Measurements from ENCODE around the gene TOPBP1. TPM values are rescaled to one million over a fixed set of nuclear protein-coding genes. Genes with fewer than 3 reads are reported as not detected.

The TOPBP1 gene
- total and polyA plus RNA-seq, 9 of the 15 experiments (the other 6 are each of a cell fraction or from before 2014, with no cell fraction given): 16.6 to 77.6 (median 58.2) TPM

DNA sequence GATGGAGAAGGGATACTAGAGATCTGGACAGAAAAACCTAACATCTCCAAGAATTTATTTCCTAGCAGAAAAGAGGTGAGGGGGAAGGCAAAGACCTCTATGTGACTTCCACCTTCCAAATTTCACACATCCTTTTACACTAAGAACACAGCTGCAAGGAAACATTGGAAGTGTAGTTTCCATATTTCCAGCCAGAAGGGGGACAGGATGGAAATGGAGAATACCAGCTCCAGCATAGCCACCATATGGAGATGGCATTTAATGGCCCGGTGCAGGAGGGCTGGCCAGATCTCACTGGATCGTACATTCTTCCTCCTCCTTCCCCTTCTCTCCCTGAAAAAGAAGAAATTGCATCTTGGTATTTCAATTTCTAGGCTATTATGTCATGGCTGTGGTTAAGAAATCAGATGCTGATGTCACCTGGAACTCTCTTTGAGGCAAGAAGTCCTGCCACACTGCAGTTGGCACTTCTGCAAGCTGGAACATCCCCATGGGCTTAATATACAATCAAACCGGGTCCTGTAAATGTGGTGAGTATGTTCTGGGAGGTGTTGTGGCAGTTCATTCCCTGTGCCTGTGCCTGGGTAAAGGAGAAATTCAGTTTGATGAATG is 47.5 kb upstream of the TOPBP1 start:
- H3K36me3 ChIP-seq (ENCODE audit: control insufficient read depth, insufficient read depth, low read length): no peaks in the 10 kb centered on the region
- ChIA-PET CTCF (ENCODE audit: low intra/inter-chr PET ratio) (no interaction called here), POLR2A (no interaction called here)
- H3K9ac ChIP-seq (ENCODE audit: insufficient read depth in 1 of 2, low read depth in 2 of 2, low read length in 2 of 2): no peak overlapping the region
- no peaks in the 10 kb centered on the region for H3K9me3 ChIP-seq (replicated peaks; ENCODE audit: control insufficient read depth, insufficient read depth, low read depth, low read length)
- no peaks in the 10 kb centered on the region for H4K20me1 ChIP-seq (replicated peaks; ENCODE audit: control insufficient read depth, insufficient read depth, low read length)
- DNase-seq (ENCODE audit: extremely low read depth in 1 of 4, low spot score in 3 of 4) (no peak), FAIRE-seq (no peak), ATAC-seq (no peak)
- intact Hi-C loops (cut with micrococcal nuclease) (no loop called here), in situ Hi-C loops (cut with MboI) (no loop called here)
- no peaks in the 10 kb centered on the region for H3K4me1 ChIP-seq (replicated peaks in 1 of 2; ENCODE audit: control insufficient read depth in 2 of 2, insufficient read depth in 2 of 2, low read length in 2 of 2)
- 6% methylated on average over 3 of the region's 3 CpGs for WGBS (ENCODE audit: insufficient coverage, low coverage, missing lambda C conversion rate)
- BruUV-seq (replicated peaks): no TSS peak
- peaks cover 7 to 56% of the 10 kb centered on the region in 2 experiments for H3K27me3 ChIP-seq (ENCODE audit: control insufficient read depth in 2 of 2, insufficient read depth in 2 of 2, low read length in 2 of 2)
- no peak overlapping the region for H2AFZ ChIP-seq (ENCODE audit: low read depth, low read length)
- no peaks in the 10 kb centered on the region for H3K79me2 ChIP-seq (ENCODE audit: control insufficient read depth, insufficient read depth, low read length)
- no peaks in the 10 kb centered on the region for H3K9me1 ChIP-seq (ENCODE audit: control insufficient read depth, insufficient read depth, low read length)
- H3K4me3 ChIP-seq: no peak overlapping the region
- no peak overlapping the region for H3K27ac ChIP-seq (ENCODE audit: extremely low read depth, low read depth, low read length)
- H3K4me2 ChIP-seq (ENCODE audit: insufficient read depth, low read length): no peak overlapping the region
- TF ChIP-seq, protein P1, sequence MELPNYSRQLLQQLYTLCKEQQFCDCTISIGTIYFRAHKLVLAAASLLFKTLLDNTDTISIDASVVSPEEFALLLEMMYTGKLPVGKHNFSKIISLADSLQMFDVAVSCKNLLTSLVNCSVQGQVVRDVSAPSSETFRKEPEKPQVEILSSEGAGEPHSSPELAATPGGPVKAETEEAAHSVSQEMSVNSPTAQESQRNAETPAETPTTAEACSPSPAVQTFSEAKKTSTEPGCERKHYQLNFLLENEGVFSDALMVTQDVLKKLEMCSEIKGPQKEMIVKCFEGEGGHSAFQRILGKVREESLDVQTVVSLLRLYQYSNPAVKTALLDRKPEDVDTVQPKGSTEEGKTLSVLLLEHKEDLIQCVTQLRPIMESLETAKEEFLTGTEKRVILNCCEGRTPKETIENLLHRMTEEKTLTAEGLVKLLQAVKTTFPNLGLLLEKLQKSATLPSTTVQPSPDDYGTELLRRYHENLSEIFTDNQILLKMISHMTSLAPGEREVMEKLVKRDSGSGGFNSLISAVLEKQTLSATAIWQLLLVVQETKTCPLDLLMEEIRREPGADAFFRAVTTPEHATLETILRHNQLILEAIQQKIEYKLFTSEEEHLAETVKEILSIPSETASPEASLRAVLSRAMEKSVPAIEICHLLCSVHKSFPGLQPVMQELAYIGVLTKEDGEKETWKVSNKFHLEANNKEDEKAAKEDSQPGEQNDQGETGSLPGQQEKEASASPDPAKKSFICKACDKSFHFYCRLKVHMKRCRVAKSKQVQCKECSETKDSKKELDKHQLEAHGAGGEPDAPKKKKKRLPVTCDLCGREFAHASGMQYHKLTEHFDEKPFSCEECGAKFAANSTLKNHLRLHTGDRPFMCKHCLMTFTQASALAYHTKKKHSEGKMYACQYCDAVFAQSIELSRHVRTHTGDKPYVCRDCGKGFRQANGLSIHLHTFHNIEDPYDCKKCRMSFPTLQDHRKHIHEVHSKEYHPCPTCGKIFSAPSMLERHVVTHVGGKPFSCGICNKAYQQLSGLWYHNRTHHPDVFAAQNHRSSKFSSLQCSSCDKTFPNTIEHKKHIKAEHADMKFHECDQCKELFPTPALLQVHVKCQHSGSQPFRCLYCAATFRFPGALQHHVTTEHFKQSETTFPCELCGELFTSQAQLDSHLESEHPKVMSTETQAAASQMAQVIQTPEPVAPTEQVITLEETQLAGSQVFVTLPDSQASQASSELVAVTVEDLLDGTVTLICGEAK (IDR thresholded peaks at IDR 0.05): no peak
- TF ChIP-seq, protein P1 (CRISPR knock-in tag; IDR thresholded peaks at IDR 0.05): no peak
- TF ChIP-seq ZKSCAN3 (CRISPR knock-in tag; IDR thresholded peaks at IDR 0.05) (no peak), ZNF134 (CRISPR knock-in tag; conservative IDR thresholded peaks at IDR 0.05) (no peak), HNRNPUL1 (IDR thresholded peaks at IDR 0.05; ENCODE audit: low read length) (no peak), SETDB1 (IDR thresholded peaks at IDR 0.05; ENCODE audit: low read length) (no peak)
- TF ChIP-seq, protein P2, sequence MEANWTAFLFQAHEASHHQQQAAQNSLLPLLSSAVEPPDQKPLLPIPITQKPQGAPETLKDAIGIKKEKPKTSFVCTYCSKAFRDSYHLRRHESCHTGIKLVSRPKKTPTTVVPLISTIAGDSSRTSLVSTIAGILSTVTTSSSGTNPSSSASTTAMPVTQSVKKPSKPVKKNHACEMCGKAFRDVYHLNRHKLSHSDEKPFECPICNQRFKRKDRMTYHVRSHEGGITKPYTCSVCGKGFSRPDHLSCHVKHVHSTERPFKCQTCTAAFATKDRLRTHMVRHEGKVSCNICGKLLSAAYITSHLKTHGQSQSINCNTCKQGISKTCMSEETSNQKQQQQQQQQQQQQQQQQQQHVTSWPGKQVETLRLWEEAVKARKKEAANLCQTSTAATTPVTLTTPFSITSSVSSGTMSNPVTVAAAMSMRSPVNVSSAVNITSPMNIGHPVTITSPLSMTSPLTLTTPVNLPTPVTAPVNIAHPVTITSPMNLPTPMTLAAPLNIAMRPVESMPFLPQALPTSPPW (CRISPR knock-in tag; IDR thresholded peaks at IDR 0.05): no peak
